ENCODE measurements around the gene EPHB1. TPM values are rescaled to one million over a fixed set of nuclear protein-coding genes. Genes with fewer than 3 reads are reported as not detected.

EPHB1 gene
- total RNA-seq, 1 experiment from 2014 or later: 0.86 TPM

- Histone ChIP-seq H4K20me1 (ENCODE audit: insufficient read depth) (no peaks in the 10 kb centered on the region), H3K9me3 (ENCODE audit: control insufficient read depth in 1 of 2, insufficient read depth in 1 of 2, low read depth in 1 of 2, low read length in 2 of 2) (no peaks in the 10 kb centered on the region), H3K4me1 (ENCODE audit: control insufficient read depth in 1 of 2, insufficient read depth in 2 of 2, low read length in 2 of 2) (no peaks in the 10 kb centered on the region), H3K4me3 (replicated peaks in 1 of 2; ENCODE audit: low read depth in 1 of 2, low read length in 2 of 2) (no peak overlapping the region), H2AFZ (ENCODE audit: low read depth, low read length, poor library complexity, severe bottlenecking) (no peak overlapping the region), H3K9ac (ENCODE audit: low read length) (no peak overlapping the region), H3K4me2 (ENCODE audit: low read length) (no peak overlapping the region), H3K27me3 (ENCODE audit: insufficient read depth, low read length) (peaks cover 36% of the 10 kb centered on the region), H3K27ac (ENCODE audit: low read depth, low read length) (no peak overlapping the region), H3K9me2 (ENCODE audit: insufficient read depth) (no peaks in the 10 kb centered on the region), H3K36me3 (ENCODE audit: control insufficient read depth in 1 of 2, insufficient read depth in 2 of 2, low read length in 2 of 2) (no peaks in the 10 kb centered on the region), H3K79me2 (ENCODE audit: insufficient read depth, low read length) (no peaks in the 10 kb centered on the region)
- CTCF ChIA-PET: no interaction called here
- RAD21 ChIA-PET (ENCODE audit: low non-redundant PET in 1 of 2, low total read pairs in 2 of 2, uncharacterized antibody in 2 of 2, unreplicated experiment in 2 of 2): no interaction called here
- BruUV-seq (replicated peaks): no TSS peak
- ATAC-seq (no peak), DNase-seq (ENCODE audit: low read depth, low spot score) (no peak)
- POLR2A ChIA-PET: no interaction called here
- intact Hi-C loops (cut with micrococcal nuclease): no loop called here
- TF ChIP-seq YY1 (IDR thresholded peaks at IDR 0.05; ENCODE audit: extremely low read depth, insufficient replicate concordance, low read depth, low read length): no peak
- TF ChIP-seq ATF3 (IDR thresholded peaks at IDR 0.05): no peak
- no peak for TF ChIP-seq FOSL1 (IDR thresholded peaks at IDR 0.05; ENCODE audit: low read depth)
- TF ChIP-seq POLR2AphosphoS5 (IDR thresholded peaks at IDR 0.05; ENCODE audit: low read depth, low read length): no peak
- no peak for TF ChIP-seq ELF1 (IDR thresholded peaks at IDR 0.05; ENCODE audit: borderline replicate concordance, low read depth)
- no peak for TF ChIP-seq ZBTB33 (IDR thresholded peaks at IDR 0.05; ENCODE audit: extremely low read depth, insufficient replicate concordance, low read length)
- no peak for TF ChIP-seq ZNF274 (IDR thresholded peaks at IDR 0.05; ENCODE audit: low read depth, low read length)
- no peak for TF ChIP-seq EGR1 (IDR thresholded peaks at IDR 0.05; ENCODE audit: low read depth)
- TF ChIP-seq REST (IDR thresholded peaks at IDR 0.05; ENCODE audit: low read depth): no peak
- no peak for TF ChIP-seq CEBPB (IDR thresholded peaks at IDR 0.05; ENCODE audit: low read depth)
- no peak for TF ChIP-seq JUND (IDR thresholded peaks at IDR 0.05)
- no peak for TF ChIP-seq SP1 (IDR thresholded peaks at IDR 0.05; ENCODE audit: low read depth)
- no peak for TF ChIP-seq POLR2A (IDR thresholded peaks at IDR 0.05; ENCODE audit: borderline replicate concordance, extremely low read depth, insufficient read depth, insufficient read length)
- no peak for TF ChIP-seq SIN3A (IDR thresholded peaks at IDR 0.05; ENCODE audit: low read depth)
- TF ChIP-seq EZH2phosphoT487 (IDR thresholded peaks at IDR 0.05; ENCODE audit: borderline replicate concordance): no peak
- no peak for TF ChIP-seq EZH2 (IDR thresholded peaks at IDR 0.05)
- TF ChIP-seq MAX (IDR thresholded peaks at IDR 0.05): no peak
- no peak for TF ChIP-seq SRF (IDR thresholded peaks at IDR 0.05; ENCODE audit: low read depth)
- no peak for TF ChIP-seq CBX3 (IDR thresholded peaks at IDR 0.05; ENCODE audit: low read depth)
- TF ChIP-seq RAD21 (IDR thresholded peaks at IDR 0.05; ENCODE audit: low read depth): no peak
Measured at GRCh38 chr3:134905647-134905935, 110.5 kb downstream of the EPHB1 start.

All from HCT116 (cell line).